Kasumi-1 (cell line): ENCODE measurements around the gene CTSA.
"Not testable (repeated sequence)": the region's sequence is repeated elsewhere in the genome, so short reads cannot be mapped to it uniquely, and the experiment has no call there.

Experiments used
- DNase-seq, 2 experiments: peaks; one replicate each; lab custom pipeline; 2025; lab: John Stamatoyannopoulos, UW

CTSA gene

DNA sequence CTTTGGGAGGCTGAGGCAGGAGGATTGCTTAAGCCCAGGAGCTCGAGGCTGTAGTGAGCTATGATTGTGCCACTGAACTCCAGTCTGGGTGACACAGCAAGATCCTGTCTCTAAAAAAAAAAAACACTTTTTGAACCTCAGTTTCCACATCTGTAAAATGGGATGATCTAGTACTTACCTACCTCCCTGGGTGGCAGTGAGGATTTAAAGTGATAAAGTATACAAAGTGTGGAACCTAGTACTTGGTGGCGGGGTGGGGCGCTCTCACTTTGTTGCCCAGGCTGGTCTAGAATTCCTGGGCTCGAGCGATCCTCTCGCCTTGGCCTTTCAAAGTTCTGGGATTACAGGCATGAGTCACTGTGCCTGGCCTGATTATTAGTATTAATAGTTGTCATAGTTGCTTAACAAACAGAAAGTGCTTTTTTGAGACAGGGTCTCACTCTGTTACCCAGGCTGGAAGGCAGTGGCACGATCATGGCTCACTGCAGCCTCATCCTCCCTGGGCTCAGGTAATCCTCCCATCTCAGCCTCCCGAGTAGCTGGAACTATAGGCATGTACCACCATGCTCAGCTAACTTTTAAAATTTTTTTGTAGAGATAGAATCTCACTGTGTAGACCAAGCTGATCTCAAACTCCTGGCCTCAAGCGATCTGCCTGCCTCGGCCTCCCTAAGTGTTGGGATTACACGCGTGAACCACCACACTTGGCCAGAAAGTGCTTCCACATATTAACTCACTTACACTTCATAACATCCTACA is 27.8 kb downstream of the CTSA start:
- DNase-seq, result no peak

DNA sequence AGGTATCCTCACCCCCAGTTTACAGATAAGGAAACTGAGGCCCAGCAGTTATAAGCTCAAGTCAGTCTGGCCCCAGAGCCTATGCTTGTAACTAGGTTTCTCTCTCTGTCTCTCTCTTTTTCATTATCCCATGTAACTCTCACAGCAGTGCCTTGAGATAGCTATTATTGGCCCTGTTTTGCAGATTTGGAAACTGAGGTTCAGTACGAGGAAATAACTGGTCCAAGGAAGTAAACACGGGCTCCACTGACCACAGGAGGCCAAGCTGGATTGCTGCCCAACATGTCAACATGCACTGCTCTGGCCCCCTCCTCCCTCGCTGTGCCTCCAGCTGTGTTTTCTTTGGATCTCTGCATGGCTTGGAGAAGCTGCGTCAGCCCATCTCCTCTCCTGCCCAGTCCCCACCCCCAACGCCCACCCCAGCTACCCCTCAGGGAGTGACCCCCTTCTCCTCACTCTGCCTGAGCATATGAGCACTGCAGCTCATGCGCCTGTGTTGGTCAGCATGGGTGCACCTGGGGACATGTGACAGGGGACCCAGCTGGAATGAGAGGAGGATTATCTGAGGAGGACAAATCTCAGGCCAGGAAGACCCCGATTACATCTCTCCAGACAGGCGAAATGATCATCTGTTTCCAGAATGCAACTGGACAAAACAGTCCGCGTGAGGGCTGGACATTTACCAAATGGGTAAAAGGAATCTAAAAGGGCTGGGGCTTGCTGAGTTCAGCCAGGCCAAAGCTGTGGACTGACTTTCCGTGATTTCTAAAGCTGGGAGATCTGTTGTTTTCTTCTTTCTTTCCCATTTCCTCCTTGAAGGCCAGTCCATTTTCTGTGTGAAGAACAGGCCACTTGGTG is 28.6 kb downstream of the CTSA start:
- no peak for DNase-seq

DNA sequence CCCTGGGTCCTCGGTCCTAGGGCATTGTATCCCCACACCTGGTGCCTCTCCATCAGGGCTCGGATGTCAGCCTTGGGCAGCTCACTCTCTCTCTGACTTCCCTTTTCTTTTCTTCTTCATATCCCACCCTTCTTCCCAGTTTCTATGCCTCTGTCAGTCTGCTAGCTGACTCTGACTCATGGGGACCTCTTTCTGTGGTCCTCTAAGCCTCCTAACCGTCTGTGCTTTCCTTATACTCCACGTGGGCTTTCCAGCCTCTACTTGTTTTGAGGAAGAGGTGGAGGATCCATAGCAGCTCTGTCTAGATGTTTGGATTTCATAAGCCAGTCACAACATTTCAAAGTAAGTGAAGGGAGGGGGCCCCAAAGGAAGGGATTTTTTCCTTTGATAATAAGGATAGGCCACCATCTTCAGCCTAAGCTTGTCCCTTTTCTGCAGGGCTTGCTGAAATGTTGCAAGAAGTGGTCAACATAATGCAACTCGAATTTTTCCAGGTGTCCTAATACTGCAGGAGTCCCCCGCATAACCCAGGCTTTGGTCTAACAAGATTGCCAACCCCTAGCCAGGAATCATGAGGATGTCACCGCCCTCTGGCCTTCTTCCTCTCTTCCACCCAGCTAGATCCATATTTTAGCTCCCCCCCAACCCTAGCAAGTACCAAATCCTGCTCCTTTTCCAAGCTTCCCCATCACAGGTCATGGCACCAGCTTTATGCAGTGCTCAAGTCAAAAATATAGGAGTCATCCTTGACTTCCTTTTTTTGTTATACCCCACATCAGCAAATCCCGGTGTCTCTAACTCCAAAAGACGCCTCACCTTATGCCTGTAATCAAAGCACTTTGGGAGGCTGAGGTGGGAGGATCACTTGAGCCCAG is 29.6 kb downstream of the CTSA start:
- DNase-seq, result peak in 1 of 2 experiments; percentile 10

- DNase-seq, result no peak
Observed at GRCh38 chr20:45921337-45922189, 30.4 kb downstream of the CTSA start.

DNA sequence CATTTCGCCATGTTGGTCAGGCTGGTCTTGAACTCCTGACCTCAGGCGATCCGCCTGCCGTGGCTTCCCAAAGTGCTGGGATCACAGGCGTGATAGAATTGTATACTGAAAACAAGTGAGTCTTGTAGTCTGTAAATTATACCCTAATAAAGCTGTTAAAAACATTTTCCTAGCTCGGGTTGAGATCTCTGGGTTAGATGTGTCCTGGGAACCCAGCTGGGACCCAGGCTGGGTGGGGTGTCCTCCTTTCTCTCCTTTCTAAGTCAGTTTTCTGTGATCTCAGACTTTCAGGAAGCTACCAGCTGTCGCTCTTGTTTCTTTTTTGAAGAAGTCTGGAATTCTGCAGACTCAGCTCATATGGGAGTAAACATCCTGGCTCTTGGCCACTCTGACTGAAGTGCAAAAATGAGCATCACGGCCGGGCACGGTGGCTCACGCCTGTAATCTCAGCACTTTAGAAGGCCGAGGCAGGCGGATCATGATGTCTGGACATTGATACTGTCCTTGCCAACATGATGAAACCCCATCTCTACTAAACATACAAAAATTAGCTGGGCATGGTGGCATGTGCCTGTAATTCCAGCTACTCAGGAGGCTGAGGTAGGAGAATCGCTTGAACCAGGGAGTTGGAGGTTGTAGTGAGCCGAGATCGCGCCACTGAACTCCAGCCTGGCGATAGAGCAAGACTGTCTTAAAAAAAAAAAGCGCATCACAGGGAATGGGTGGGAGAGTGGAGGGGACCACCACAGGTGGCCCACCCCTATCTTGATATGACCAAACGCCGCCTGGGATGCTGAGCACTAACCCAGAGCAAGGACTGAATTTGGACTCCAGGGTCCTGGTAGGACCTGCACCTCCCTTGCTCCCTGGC is 33.5 kb downstream of the CTSA start:
- no peak for DNase-seq

GRCh38 chr20:45925821-45926506 is 34.8 kb downstream of the CTSA start:
- no peak for DNase-seq

- no peak for DNase-seq
Observed at GRCh38 chr20:45926731-45927070, 35.6 kb downstream of the CTSA start.

DNA sequence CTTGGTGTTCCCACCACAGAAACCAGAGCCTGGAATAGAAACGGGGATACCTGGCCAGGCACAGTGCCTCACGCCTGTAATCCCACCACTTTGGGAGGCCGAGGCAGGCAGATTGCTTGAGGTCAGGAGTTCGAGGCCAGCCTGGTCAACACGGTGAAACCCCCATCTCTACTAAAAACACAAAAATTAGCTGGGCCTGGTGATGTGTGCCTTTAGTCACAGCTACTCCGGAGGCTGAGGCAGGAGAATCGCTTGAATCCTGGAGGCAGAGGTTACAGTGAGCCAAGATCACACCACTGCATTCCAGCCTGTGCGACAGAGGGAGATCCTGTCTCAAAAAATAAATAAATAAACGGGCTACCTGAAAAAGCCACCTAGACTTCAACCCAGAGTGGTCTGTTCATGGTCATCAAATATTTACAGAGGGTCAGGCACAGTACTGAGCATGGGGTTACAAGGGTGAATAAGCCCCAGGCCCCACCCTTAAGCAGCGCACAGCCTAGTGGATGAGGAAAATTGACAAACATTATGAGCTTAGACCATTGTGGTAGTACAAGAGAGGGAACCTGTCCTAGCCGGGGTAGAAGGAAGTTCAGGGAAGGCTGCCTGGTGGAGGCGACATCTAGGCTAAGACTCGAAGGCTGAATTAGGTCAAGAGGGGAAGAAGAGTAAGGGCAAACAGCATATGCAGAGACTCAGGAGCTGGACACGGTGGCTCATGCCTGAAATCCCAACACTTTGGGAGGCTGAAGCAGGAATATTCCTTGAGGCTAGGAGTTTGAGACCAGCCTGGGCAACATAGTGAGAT is 36.1 kb downstream of the CTSA start:
- no peak for DNase-seq

DNA sequence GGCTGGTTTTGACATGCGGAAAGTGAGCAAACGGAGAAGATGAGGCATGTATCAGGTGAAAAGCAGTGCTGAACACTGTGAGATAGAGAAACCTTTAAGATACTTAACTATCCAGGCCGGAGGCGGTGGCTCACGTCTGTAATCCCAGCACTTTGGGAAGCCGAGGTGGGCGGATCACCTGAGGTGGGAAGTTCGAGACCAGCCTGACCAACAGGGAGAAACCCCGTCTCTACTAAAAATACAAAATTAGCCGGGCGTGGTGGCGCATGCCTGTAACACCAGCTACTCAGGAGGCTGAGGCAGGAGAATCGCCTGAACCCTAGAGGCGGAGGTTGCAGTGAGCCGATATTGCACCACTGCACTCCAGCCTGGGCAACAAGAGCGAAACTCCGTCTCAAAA is 40.5 kb downstream of the CTSA start:
- not testable (repeated sequence) for DNase-seq

- peak; percentile 77 for DNase-seq
Observed at GRCh38 chr20:45933266-45934045, 42.3 kb downstream of the CTSA start.

- DNase-seq, result peak; percentile 30 to 43
Observed at GRCh38 chr20:45934046-45934585, 43.0 kb downstream of the CTSA start.

DNA sequence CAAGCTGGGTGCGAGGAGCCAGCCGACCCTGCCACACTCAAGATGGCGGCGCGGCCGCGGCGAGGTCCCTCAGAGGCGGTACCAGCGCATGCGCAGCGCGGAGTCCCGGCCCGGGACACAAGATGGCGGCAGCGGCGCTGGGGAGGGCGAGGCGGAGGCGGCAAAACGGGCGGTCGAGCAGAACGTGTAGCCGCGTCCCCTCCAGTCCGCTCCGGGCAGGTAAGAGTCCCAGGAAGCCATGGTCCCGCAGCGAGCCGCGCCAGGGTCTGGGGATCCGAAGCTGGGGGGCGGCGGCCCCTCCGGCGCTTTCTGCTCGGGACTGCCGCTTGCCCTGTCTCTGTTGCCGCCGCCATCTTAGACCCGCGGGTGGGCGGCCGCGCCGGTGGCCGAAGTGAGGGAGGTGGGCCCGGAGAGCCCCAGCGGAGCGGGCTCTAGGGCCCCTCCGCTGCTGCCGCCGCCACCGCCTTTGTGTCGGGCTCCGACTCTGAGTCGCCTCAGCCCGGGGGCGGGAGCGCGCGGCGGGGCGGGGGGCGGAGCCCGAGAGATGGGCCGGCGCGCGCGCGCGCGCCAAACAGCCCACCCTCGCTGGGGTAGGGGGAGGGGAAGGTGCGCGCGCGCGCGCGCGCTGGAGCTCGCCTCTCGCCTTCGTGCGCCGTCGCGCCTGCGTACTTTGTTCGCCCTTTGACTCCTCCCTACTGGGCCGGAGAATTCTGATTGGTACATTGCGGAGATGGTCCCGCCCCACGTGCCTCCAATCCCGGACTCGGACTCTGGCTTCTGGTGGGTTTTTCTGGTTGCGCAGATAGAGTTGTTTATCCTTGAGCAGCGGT is 43.7 kb downstream of the CTSA start, which contains the start of gene PCIF1:
Gene PCIF1, plus strand, starts transcription at position 98 of the 830 bp plus-strand sequence. CDS start 4,317 bp downstream, outside the sequence.
- DNase-seq, result peak; percentile 94 to 96

- DNase-seq, result no peak
Observed at GRCh38 chr20:45935416-45936046, 44.4 kb downstream of the CTSA start.

DNA sequence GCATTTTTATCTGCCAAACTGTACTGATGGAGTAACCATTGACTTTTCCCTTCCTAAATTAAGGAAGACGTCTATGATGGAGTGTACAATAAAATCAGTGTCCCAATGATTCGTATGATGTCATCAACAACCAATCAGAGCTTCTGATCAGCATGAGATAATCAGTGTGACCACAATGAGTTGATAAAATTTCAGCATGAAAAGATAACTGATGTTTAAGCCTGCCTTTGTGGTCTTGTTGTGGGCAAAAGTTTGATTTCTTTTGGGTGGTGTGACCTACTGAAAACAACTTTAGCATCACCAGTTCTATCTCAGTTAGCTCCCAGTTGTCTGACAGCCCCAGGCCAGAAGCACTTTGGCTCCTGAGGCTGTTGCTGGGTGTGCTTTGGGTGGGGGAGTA is 46.6 kb downstream of the CTSA start:
- DNase-seq, result no peak

DNA sequence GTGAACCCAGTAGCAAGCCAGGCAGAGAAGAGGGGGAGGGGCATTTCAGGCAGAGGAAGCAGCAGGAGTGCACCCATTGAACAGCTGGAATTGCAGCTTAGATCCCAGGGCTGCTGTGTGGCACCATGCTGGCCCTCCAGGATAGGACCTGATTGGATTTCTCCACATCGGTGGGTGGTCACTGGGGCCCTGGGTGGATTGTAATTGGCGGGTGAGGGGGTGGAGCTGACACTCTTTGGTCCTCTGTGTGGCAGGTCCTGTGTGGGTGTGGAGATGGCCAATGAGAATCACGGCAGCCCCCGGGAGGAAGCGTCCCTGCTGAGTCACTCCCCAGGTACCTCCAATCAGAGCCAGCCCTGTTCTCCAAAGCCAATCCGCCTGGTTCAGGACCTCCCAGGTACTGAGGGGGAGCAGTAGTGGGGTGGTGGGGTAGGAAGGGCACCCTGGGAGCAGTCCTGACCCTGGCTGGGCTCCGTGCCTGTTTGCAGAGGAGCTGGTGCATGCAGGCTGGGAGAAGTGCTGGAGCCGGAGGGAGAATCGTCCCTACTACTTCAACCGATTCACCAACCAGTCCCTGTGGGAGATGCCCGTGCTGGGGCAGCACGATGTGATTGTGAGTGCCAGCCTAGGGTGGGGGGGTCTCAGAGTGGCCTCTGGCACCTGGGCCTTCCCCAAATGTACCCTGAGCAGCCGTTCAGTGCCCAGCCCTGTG is 47.7 kb downstream of the CTSA start:
- no peak for DNase-seq

DNA sequence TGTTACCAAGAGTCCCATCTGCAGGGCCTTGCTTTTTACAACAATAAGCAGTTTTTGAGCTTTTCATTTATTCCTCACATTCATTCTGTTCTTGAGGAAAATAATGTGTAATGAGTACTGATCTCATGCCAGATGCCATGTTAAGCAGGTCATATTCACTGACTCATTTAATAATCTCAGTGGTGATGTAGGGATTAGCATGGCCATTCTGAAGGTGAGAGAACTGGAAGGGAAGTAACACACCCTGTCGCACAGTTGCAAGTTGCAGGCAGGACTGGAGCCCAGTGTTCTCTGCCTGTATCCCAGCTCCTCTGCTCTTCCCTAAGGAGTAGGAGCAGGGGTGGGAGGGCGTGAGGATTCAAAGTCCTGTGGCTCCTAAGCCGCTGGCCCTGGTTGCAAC is 48.9 kb downstream of the CTSA start:
- DNase-seq, result no peak
